Measurements from ENCODE around the gene MINDY4.

Gene MINDY4

DNA sequence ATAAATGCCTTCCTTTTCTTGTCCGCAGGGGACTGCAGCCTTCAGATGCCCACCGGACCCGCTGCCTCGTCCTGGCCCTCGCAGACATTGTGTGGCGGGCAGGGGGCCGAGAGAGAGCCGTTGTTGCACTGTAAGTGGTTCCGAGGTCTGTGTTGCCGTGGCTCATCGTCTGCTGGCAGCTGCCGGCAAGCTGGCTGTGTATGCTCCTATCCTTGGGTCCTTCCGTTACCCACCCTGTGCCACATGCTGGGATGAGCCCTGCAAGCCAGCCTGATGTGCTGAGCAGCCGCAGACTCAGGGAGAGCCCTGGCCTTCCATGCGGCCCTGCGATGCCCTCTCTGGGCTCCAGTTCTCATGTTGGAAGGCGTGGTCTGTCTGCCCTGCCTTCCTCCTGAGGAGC lies 79.2 kb downstream of the MINDY4 start:
- no peaks in the 10 kb centered on the region for H3K27me3 ChIP-seq (ENCODE audit: control insufficient read depth in 1 of 2, insufficient read depth in 2 of 2, low read length in 2 of 2)
- no peak overlapping the region for H3K9ac ChIP-seq (ENCODE audit: low read depth in 1 of 2, low read length in 2 of 2)
- no peak overlapping the region for H3K4me3 ChIP-seq (ENCODE audit: low read depth in 1 of 2, low read length in 2 of 2)
- H3K36me3 ChIP-seq (ENCODE audit: control insufficient read depth in 1 of 2, insufficient read depth in 2 of 2, low read length in 2 of 2), result peaks cover 0 to 4% of the 10 kb centered on the region in 2 donors
- H3K9me3 ChIP-seq (ENCODE audit: control insufficient read depth in 1 of 2, low read length in 2 of 2), result no peaks in the 10 kb centered on the region
- peaks cover 0 to 4% of the 10 kb centered on the region in 2 donors for H3K4me1 ChIP-seq (ENCODE audit: control insufficient read depth in 1 of 2, insufficient read depth in 2 of 2, low read length in 2 of 2)
- no peak overlapping the region for H3K27ac ChIP-seq (ENCODE audit: low read depth, low read length)

DNA sequence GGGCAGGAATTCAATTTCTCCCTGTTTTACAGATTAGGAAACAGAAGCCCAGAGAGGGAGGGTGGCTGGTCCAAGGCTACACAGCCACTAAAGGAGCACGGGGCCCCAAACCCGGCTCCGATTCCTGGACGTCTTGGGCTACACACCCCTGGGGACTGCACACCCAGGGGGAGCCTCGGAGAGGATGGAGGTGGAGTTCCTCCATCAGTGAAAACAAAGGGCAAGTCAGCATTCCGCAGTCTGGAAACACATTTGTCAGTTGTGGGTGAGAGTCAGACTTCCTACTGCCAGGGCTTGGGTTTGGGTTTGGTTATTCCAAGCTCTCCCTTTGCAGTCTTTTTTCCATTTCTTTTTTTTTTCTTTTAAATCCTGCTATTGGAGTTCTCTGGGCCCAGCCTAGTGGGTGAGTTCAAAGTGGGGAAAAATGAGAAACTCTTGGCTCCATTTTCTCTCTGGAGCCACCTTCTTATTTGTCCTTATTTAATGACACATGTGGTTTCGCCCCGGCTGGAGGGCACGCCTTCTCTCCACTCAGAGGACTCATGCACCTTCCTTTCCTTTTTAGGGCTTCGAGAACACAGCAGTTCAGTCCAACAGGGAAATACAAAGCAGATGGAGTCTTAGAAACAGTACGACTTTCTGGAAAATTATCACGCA lies 80.6 kb downstream of the MINDY4 start:
- Histone ChIP-seq H3K9ac (ENCODE audit: low read depth in 1 of 2, low read length in 2 of 2) (no peak overlapping the region), H3K27ac (ENCODE audit: low read depth, low read length) (peak overlapping the region; percentile 6), H3K4me3 (ENCODE audit: low read depth in 1 of 2, low read length in 2 of 2) (no peak overlapping the region), H3K9me3 (ENCODE audit: control insufficient read depth in 1 of 2, low read length in 2 of 2) (no peaks in the 10 kb centered on the region), H3K27me3 (ENCODE audit: control insufficient read depth in 1 of 2, insufficient read depth in 2 of 2, low read length in 2 of 2) (no peaks in the 10 kb centered on the region), H3K36me3 (ENCODE audit: control insufficient read depth in 1 of 2, insufficient read depth in 2 of 2, low read length in 2 of 2) (peaks cover 0 to 4% of the 10 kb centered on the region in 2 donors), H3K4me1 (ENCODE audit: control insufficient read depth in 1 of 2, insufficient read depth in 2 of 2, low read length in 2 of 2) (no peaks in the 10 kb centered on the region)

DNA sequence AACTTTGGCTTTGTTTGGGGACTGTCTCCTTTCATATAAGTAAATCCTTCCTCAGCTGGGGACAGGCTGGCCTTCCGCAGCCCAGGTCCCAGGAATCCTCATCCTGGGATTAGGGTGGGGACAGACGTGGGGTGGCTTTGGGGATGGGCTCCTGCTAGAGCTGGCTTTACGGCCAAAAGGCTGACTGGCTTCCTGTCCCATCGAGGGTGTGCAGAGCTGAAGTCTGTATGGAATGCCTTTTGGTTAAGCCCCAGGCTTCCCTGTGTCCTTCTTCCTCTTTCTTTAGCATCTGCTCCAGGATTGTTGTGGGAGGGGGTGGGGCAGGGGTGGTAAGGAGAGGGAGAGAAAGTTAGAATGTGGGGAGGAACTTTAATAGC lies 81.1 kb downstream of the MINDY4 start:
- no peaks in the 10 kb centered on the region for H3K9me3 ChIP-seq (ENCODE audit: control insufficient read depth in 1 of 2, low read length in 2 of 2)
- no peak overlapping the region for H3K4me3 ChIP-seq (ENCODE audit: low read depth in 1 of 2, low read length in 2 of 2)
- no peaks in the 10 kb centered on the region for H3K4me1 ChIP-seq (ENCODE audit: control insufficient read depth in 1 of 2, insufficient read depth in 2 of 2, low read length in 2 of 2)
- H3K27ac ChIP-seq (ENCODE audit: low read depth, low read length), result peak overlapping the region; percentile 6
- H3K27me3 ChIP-seq (ENCODE audit: control insufficient read depth in 1 of 2, insufficient read depth in 2 of 2, low read length in 2 of 2), result no peaks in the 10 kb centered on the region
- H3K9ac ChIP-seq (ENCODE audit: low read depth in 1 of 2, low read length in 2 of 2), result no peak overlapping the region
- H3K36me3 ChIP-seq (ENCODE audit: control insufficient read depth in 1 of 2, insufficient read depth in 2 of 2, low read length in 2 of 2), result peaks cover 0 to 4% of the 10 kb centered on the region in 2 donors

DNA sequence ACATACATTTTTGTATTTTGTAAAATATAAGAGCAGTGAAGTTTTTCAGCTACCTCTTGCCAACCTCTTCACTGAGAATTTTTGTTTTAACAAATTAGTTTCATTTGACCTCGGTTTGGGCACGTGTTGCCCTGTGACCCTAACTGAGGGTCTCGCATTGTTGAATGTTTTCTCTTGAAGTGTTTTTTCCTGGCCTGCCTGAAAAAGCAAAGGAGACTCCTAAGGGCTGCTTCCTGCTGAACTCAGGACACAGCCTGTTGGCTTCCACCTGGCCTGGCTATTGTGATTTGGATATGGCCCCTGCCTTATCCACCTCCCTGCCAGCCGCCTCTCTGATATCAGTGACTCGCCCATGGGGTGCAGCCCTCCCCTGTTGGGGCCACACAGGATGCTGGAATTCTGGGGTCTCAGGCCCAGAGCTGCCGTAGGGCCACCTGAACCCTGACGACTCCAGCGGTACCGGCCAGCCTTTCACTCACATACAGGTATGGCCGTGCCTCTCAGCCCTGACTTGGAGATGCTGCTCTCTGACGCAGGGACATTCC lies 81.6 kb downstream of the MINDY4 start:
- H3K27me3 ChIP-seq (ENCODE audit: control insufficient read depth in 1 of 2, insufficient read depth in 2 of 2, low read length in 2 of 2), result no peaks in the 10 kb centered on the region
- H3K27ac ChIP-seq (ENCODE audit: low read depth, low read length), result no peak overlapping the region
- no peak overlapping the region for H3K4me3 ChIP-seq (ENCODE audit: low read depth in 1 of 2, low read length in 2 of 2)
- H3K9ac ChIP-seq (ENCODE audit: low read depth in 1 of 2, low read length in 2 of 2), result no peak overlapping the region
- H3K4me1 ChIP-seq (ENCODE audit: control insufficient read depth in 1 of 2, insufficient read depth in 2 of 2, low read length in 2 of 2), result no peaks in the 10 kb centered on the region
- peaks cover 0 to 4% of the 10 kb centered on the region in 2 donors for H3K36me3 ChIP-seq (ENCODE audit: control insufficient read depth in 1 of 2, insufficient read depth in 2 of 2, low read length in 2 of 2)
- H3K9me3 ChIP-seq (ENCODE audit: control insufficient read depth in 1 of 2, low read length in 2 of 2), result no peaks in the 10 kb centered on the region

DNA sequence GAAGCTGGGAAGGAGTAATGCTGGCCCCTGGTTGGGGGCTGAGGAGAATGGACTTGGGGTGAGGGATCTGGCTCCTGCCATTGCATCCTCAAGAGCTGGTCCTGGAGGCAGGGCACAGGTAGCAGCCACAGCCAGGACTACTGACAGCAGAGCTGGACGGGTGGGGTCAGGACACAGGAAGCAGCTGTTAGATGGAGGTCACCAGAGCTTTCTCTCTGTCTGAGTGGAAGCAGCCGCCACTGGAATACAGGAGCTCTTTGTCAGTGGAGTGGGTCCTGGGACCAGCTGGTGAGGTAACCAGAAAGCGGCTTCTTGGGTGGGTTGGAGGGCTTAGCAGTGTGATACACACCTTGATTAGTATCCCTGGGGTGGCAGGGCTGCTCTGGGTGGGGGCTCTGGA lies 82.4 kb downstream of the MINDY4 start:
- H3K36me3 ChIP-seq (ENCODE audit: control insufficient read depth in 1 of 2, insufficient read depth in 2 of 2, low read length in 2 of 2), result peaks cover 0 to 4% of the 10 kb centered on the region in 2 donors
- no peak overlapping the region for H3K27ac ChIP-seq (ENCODE audit: low read depth, low read length)

DNA sequence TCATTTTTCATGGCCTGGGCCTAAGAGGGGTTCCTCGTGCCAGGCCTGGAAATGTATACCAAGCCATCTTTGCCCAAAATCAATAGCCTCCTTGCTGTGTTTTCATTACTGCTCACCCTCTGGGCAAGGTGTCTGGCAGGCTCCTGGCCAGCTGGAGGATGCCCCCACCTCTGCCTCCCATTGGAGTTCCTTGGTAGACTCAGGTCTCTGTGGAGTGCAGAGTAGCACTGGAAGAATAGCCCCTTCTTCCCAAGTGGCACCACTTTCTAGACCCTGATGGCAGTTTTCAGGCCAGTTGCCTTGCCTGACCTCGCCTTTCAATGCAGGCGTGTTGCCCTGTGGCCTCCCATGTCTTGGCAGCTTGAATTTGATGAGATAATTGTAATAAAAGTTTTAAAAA lies 84.7 kb downstream of the MINDY4 start:
- Histone ChIP-seq H3K4me3 (ENCODE audit: low read depth in 1 of 2, low read length in 2 of 2) (no peak overlapping the region), H3K9me3 (ENCODE audit: control insufficient read depth in 1 of 2, low read length in 2 of 2) (no peaks in the 10 kb centered on the region), H3K4me1 (ENCODE audit: control insufficient read depth in 1 of 2, insufficient read depth in 2 of 2, low read length in 2 of 2) (peaks cover 11 to 17% of the 10 kb centered on the region in 2 donors), H3K36me3 (ENCODE audit: control insufficient read depth in 1 of 2, insufficient read depth in 2 of 2, low read length in 2 of 2) (peaks cover 0 to 4% of the 10 kb centered on the region in 2 donors), H3K9ac (ENCODE audit: low read depth in 1 of 2, low read length in 2 of 2) (no peak overlapping the region), H3K27ac (ENCODE audit: low read depth, low read length) (no peak overlapping the region), H3K27me3 (ENCODE audit: control insufficient read depth in 1 of 2, insufficient read depth in 2 of 2, low read length in 2 of 2) (no peaks in the 10 kb centered on the region)

More for the DNA sequence above, 82.4 kb downstream of the MINDY4 start:
- Histone ChIP-seq H3K4me3 (ENCODE audit: low read depth in 1 of 2, low read length in 2 of 2) (no peak overlapping the region), H3K4me1 (ENCODE audit: control insufficient read depth in 1 of 2, insufficient read depth in 2 of 2, low read length in 2 of 2) (no peaks in the 10 kb centered on the region), H3K27me3 (ENCODE audit: control insufficient read depth in 1 of 2, insufficient read depth in 2 of 2, low read length in 2 of 2) (no peaks in the 10 kb centered on the region), H3K9me3 (ENCODE audit: control insufficient read depth in 1 of 2, low read length in 2 of 2) (no peaks in the 10 kb centered on the region), H3K9ac (ENCODE audit: low read depth in 1 of 2, low read length in 2 of 2) (no peak overlapping the region)

DNA sequence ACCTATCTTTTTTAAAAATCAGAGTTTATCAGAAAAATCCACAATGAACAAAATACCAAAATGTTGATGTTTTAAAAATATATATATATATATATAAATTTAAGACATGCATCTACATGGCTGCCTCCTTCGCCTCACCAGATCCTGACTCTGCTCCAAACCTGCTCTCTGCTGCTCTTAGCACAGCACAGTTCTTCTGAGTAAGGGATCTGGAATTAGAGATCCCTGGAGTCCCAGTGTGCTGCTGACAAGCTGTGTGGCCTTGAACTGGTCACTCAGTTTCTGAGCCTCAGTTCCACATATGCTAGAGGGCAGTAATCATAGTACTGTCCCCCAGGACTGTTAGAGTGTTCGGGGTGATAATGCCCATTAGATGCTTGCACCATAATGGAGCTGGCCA lies 87.4 kb downstream of the MINDY4 start:
- no peaks in the 10 kb centered on the region for H3K27me3 ChIP-seq (ENCODE audit: control insufficient read depth in 1 of 2, insufficient read depth in 2 of 2, low read length in 2 of 2)
- H3K4me1 ChIP-seq (ENCODE audit: control insufficient read depth in 1 of 2, insufficient read depth in 2 of 2, low read length in 2 of 2), result peaks cover 16 to 19% of the 10 kb centered on the region in 2 donors
- peaks cover 0 to 4% of the 10 kb centered on the region in 2 donors for H3K36me3 ChIP-seq (ENCODE audit: control insufficient read depth in 1 of 2, insufficient read depth in 2 of 2, low read length in 2 of 2)
- no peak overlapping the region for H3K4me3 ChIP-seq (ENCODE audit: low read depth in 1 of 2, low read length in 2 of 2)
- no peaks in the 10 kb centered on the region for H3K9me3 ChIP-seq (ENCODE audit: control insufficient read depth in 1 of 2, low read length in 2 of 2)
- H3K27ac ChIP-seq (ENCODE audit: low read depth, low read length), result no peak overlapping the region
- no peak overlapping the region for H3K9ac ChIP-seq (ENCODE audit: low read depth in 1 of 2, low read length in 2 of 2)

DNA sequence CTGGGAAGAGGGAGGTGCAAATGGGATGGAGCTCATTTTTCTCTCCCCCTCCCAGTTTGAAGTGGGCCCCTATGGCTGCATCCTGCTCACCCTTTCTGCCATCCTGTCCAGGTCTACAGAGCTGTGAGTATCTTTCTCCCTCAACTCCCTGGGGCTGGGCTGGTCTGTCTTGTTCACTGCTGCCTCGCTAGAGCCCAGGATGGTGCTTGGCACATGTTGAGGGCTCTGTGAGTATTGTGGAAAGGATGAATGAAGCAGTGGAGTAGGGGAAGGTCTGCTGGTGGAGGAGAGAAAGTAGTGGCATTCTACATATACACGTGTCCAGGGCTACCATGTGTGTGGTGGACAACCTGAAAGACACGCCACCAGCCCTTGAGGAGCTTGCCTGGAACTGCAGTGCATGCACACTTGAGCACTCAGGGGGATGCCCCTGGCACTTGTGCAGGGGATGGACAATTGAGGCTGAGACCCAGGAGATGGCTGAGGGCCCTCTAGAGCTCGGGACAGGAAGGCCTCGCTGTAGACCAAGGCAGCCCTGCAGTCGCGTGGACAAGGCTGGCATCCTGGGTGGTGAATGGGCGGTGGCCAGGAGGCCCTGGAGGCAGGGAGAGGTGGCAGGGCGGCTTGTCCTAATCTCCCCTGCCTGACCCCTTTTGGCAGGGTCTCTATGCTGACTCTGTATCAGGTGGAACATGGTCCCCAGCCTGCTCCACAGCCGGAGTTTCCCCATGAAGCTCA lies 88.2 kb downstream of the MINDY4 start:
- no peaks in the 10 kb centered on the region for H3K9me3 ChIP-seq (ENCODE audit: control insufficient read depth in 1 of 2, low read length in 2 of 2)
- H3K27ac ChIP-seq (ENCODE audit: low read depth, low read length), result no peak overlapping the region
- no peaks in the 10 kb centered on the region for H3K27me3 ChIP-seq (ENCODE audit: control insufficient read depth in 1 of 2, insufficient read depth in 2 of 2, low read length in 2 of 2)
- H3K9ac ChIP-seq (ENCODE audit: low read depth in 1 of 2, low read length in 2 of 2), result no peak overlapping the region
- H3K4me3 ChIP-seq (ENCODE audit: low read depth in 1 of 2, low read length in 2 of 2), result no peak overlapping the region
- peaks cover 16 to 19% of the 10 kb centered on the region in 2 donors for H3K4me1 ChIP-seq (ENCODE audit: control insufficient read depth in 1 of 2, insufficient read depth in 2 of 2, low read length in 2 of 2)
- peaks cover 0 to under 1% of the 10 kb centered on the region in 2 donors for H3K36me3 ChIP-seq (ENCODE audit: control insufficient read depth in 1 of 2, insufficient read depth in 2 of 2, low read length in 2 of 2)

DNA sequence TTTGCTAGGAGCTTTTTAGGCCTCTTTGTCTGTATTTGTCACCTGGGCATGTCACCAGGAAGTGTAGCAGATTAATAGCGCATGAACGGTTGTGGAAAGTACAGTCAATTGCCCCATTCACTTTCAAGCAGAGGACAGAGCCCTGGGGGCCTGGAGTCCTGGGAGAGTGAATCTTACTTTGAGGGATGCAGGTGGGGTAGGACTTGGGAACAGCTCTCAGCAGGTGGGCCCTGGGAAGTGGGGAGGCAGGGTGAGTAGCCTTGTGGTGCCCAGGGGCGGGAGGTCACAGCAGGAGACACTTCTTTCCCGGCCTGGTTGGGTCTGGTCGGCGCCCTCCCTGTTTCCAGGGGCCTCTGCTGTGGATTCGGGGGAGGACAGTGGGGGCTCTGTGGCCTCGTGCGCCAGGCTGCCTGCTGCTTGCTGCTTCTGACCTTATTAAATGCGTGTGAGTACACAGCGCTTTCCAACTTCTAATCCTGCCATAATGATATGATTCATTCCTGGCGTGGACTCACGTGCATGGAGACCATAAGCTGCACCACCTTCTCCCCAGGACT lies 88.8 kb downstream of the MINDY4 start:
- Histone ChIP-seq H3K36me3 (ENCODE audit: control insufficient read depth in 1 of 2, insufficient read depth in 2 of 2, low read length in 2 of 2) (no peaks in the 10 kb centered on the region), H3K27ac (ENCODE audit: low read depth, low read length) (no peak overlapping the region), H3K4me3 (ENCODE audit: low read depth in 1 of 2, low read length in 2 of 2) (no peak overlapping the region), H3K4me1 (ENCODE audit: control insufficient read depth in 1 of 2, insufficient read depth in 2 of 2, low read length in 2 of 2) (peaks cover 16 to 24% of the 10 kb centered on the region in 2 donors), H3K27me3 (ENCODE audit: control insufficient read depth in 1 of 2, insufficient read depth in 2 of 2, low read length in 2 of 2) (no peaks in the 10 kb centered on the region), H3K9me3 (ENCODE audit: control insufficient read depth in 1 of 2, low read length in 2 of 2) (no peaks in the 10 kb centered on the region), H3K9ac (ENCODE audit: low read depth in 1 of 2, low read length in 2 of 2) (no peak overlapping the region)

DNA sequence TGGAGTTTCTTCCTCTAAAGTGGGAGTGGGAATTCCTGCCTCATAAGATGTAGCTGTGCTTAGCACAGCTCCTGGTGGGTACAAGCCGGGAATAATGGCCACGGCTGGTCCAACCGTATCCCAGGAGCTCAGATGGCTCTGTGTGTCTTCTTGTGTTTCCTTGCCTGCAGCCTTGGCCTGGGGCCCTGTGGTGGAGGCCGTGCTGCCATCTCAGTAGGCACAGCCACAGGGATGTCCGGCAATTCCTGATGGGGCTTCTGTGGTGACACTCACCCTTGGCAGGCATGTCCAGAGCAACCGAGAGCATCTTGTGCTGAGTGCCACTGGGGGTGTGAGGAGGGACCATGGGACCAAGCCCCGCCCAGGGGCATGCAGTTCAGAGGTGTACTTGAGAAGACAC lies 90.4 kb downstream of the MINDY4 start:
- no peak overlapping the region for H3K9ac ChIP-seq (ENCODE audit: low read depth in 1 of 2, low read length in 2 of 2)
- no peak overlapping the region for H3K4me3 ChIP-seq (ENCODE audit: low read depth in 1 of 2, low read length in 2 of 2)
- H3K4me1 ChIP-seq (ENCODE audit: control insufficient read depth in 1 of 2, insufficient read depth in 2 of 2, low read length in 2 of 2), result peaks cover 21 to 34% of the 10 kb centered on the region in 2 donors
- H3K27ac ChIP-seq (ENCODE audit: low read depth, low read length), result no peak overlapping the region
- H3K36me3 ChIP-seq (ENCODE audit: control insufficient read depth in 1 of 2, insufficient read depth in 2 of 2, low read length in 2 of 2), result no peaks in the 10 kb centered on the region
- no peaks in the 10 kb centered on the region for H3K9me3 ChIP-seq (ENCODE audit: control insufficient read depth in 1 of 2, low read length in 2 of 2)
- H3K27me3 ChIP-seq (ENCODE audit: control insufficient read depth in 1 of 2, insufficient read depth in 2 of 2, low read length in 2 of 2), result no peaks in the 10 kb centered on the region
